CD14-positive monocyte (primary cell): Measurements from ENCODE around the gene CBLB. TPM values are rescaled to one million over a fixed set of nuclear protein-coding genes. Genes with fewer than 3 reads are reported as not detected.

Source experiments
- DNase-seq, 3 donors: peaks; one replicate each; pipeline ENCODE4 v3.0.0-alpha.2; 2011 to 2022
- H2AFZ ChIP-seq: 2 replicates; pipeline ENCODE4 v1.6.0; 2012; ENCODE audit warnings: mild to moderate bottlenecking, low read depth, low read length, inconsistent platforms; ENCODE audit not compliant: insufficient read depth, poor library complexity, severe bottlenecking
- H3K27ac ChIP-seq, 2 donors: 1 replicate in 1 of 2; 2 replicates in 1 of 2; pipeline ENCODE4 v1.5.1; 2012 to 2013; ENCODE audit warnings: low read length in 2 of 2, control low read depth in 1 of 2, inconsistent platforms in 1 of 2, low read depth in 1 of 2, mild to moderate bottlenecking in 1 of 2
- H3K27me3 ChIP-seq, 2 donors: one replicate each; pipeline versions ENCODE4 v1.6.0 to v1.6.1; 2011 to 2013; ENCODE audit warnings: low read length in 2 of 2; ENCODE audit not compliant: control insufficient read depth in 2 of 2, insufficient read depth in 2 of 2
- H3K36me3 ChIP-seq, 2 donors: replicated peaks in 1 of 2; 1 replicate in 1 of 2; 2 replicates in 1 of 2; pipeline versions ENCODE4 v1.5.1 to v1.6.1; 2012 to 2013; ENCODE audit warnings: low read length in 2 of 2, control low read depth in 1 of 2, inconsistent platforms in 1 of 2, mild to moderate bottlenecking in 1 of 2; ENCODE audit not compliant: insufficient read depth in 2 of 2, control insufficient read depth in 1 of 2
- H3K4me1 ChIP-seq, 2 donors: 1 replicate in 1 of 2; 2 replicates in 1 of 2; pipeline versions ENCODE4 v1.5.1 to v1.6.1; 2012 to 2013; ENCODE audit warnings: low read length in 2 of 2, control low read depth in 1 of 2, inconsistent platforms in 1 of 2, mild to moderate bottlenecking in 1 of 2, moderate library complexity in 1 of 2; ENCODE audit not compliant: insufficient read depth in 2 of 2, control insufficient read depth in 1 of 2
- H3K4me2 ChIP-seq: replicated peaks from 2 replicates; pipeline ENCODE3; 2012; ENCODE audit warnings: low read length, moderate library complexity, mild to moderate bottlenecking; ENCODE audit not compliant: poor library complexity, severe bottlenecking; ENCODE audit errors: extremely low read depth
- H3K4me3 ChIP-seq, 3 experiments: fragments of 200-600 bp in 1 of 3; sonication (generic) in 1 of 3; replicated peaks in 1 of 3; 1 replicate in 2 of 3; 2 replicates in 1 of 3; pipeline ENCODE4 v1.5.1; 2011 to 2013; ENCODE audit warnings: low read length in 3 of 3, mild to moderate bottlenecking in 3 of 3, control low read depth in 2 of 3, low read depth in 2 of 3, inconsistent platforms in 1 of 3, moderate library complexity in 1 of 3
- H3K79me2 ChIP-seq: 2 replicates; pipeline ENCODE4 v1.6.0; 2012; ENCODE audit warnings: mild to moderate bottlenecking, control low read depth, inconsistent platforms, low read length, moderate library complexity; ENCODE audit not compliant: insufficient read depth
- H3K9ac ChIP-seq: 2 replicates; pipeline ENCODE4 v1.6.0; 2017; ENCODE audit warnings: low read length, mild to moderate bottlenecking; ENCODE audit not compliant: insufficient read depth, poor library complexity, severe bottlenecking
- H3K9me3 ChIP-seq, 2 donors: replicated peaks in 1 of 2; 1 replicate in 1 of 2; 2 replicates in 1 of 2; pipeline versions ENCODE4 v1.5.1 to v1.6.1; 2012 to 2013; ENCODE audit warnings: low read length in 2 of 2, control low read depth in 1 of 2; ENCODE audit not compliant: control insufficient read depth in 1 of 2, insufficient read depth in 1 of 2
- H4K20me1 ChIP-seq: 2 replicates; pipeline ENCODE4 v1.6.0; 2012; ENCODE audit warnings: mild to moderate bottlenecking, low read length, control low read depth, moderate library complexity; ENCODE audit not compliant: insufficient read depth
- H3K27ac Mint-ChIP-seq, 7 donors: one replicate each; pipeline ENCODE4 v1.8.0; 2020; ENCODE audit warnings: mild to moderate bottlenecking in 7 of 7, mixed read lengths in 7 of 7, moderate library complexity in 6 of 7, inconsistent platforms in 2 of 7
- H3K27me3 Mint-ChIP-seq, 3 donors: one replicate each; pipeline ENCODE4 v1.8.0; 2021 to 2022; ENCODE audit warnings: low read depth in 3 of 3, mild to moderate bottlenecking in 3 of 3, mixed read lengths in 3 of 3, moderate library complexity in 3 of 3, inconsistent platforms in 1 of 3
- H3K36me3 Mint-ChIP-seq, 2 donors: one replicate each; pipeline ENCODE4 v1.8.0; 2020; ENCODE audit warnings: mixed read lengths in 2 of 2, inconsistent platforms in 1 of 2, mild to moderate bottlenecking in 1 of 2
- H3K4me1 Mint-ChIP-seq: one replicate; pipeline ENCODE4 v1.8.0; 2020; ENCODE audit warnings: mild to moderate bottlenecking, mixed read lengths
- H3K4me3 Mint-ChIP-seq, 2 donors: one replicate each; pipeline ENCODE4 v1.8.0; 2020; ENCODE audit warnings: mild to moderate bottlenecking in 2 of 2, mixed read lengths in 2 of 2, moderate library complexity in 1 of 2
- H3K9me3 Mint-ChIP-seq, 7 donors: one replicate each; pipeline ENCODE4 v1.8.0; 2020 to 2022; ENCODE audit warnings: mixed read lengths in 7 of 7, mild to moderate bottlenecking in 6 of 7, moderate library complexity in 6 of 7, inconsistent platforms in 2 of 7
- CTCF ChIP-seq: fragments of 200-600 bp; IDR thresholded peaks from one replicate; pipeline ENCODE4 v1.8.0; 2022; ENCODE audit warnings: antibody characterized with exemption, mild to moderate bottlenecking
- WGBS: methylation state at CpG from one replicate; pipeline ENCODE4 v1.1.5; 2013; ENCODE audit warnings: missing lambda C conversion rate; ENCODE audit not compliant: insufficient coverage; 5-methylcytosine and 5-hydroxymethylcytosine counted together
- intact Hi-C, 2 donors: fragments of 100-400 bp; cut with micrococcal nuclease; formaldehyde crosslinking; loops; one replicate each; pipeline versions ENCODE4 v1.15.0 to v1.15.1; 2023
- polyA plus RNA-seq, 3 donors: library from polyadenylated mRNA; depleted of rRNA in 1 of 3; unstranded in 2 of 3; stranded (reverse) in 1 of 3; fragments of 300-500 nt in 2 of 3; fragments of >200 nt in 1 of 3; fragmentation: Illumina TruSeq in 2 of 3; gene quantifications; 1 replicate in 2 of 3; 2 replicates in 1 of 3; pipeline ENCODE4 v1.2.3, GENCODE V29; 2012 to 2021

CBLB gene
- polyA plus RNA-seq, 3 donors: 1.6 to 8.1 (median 3.6) TPM

GRCh38 chr3:105619651-105620050, 249.2 kb downstream of the CBLB start:
- no peak for TF ChIP-seq CTCF
- H3K27me3 ChIP-seq: no peaks in the 10 kb centered on the region
- no peaks in the 10 kb centered on the region for H4K20me1 ChIP-seq
- H3K9me3 Mint-ChIP-seq: peaks cover 0 to 12% (median 4%) of the 10 kb centered on the region in 7 donors
- DNase-seq: no peak
- H3K4me3 Mint-ChIP-seq: no peak overlapping the region
- intact Hi-C loops: no loop called here
- no peak overlapping the region for H3K4me3 ChIP-seq
- 100% methylated on average over 1 of the region's 2 CpGs for WGBS
- no peak overlapping the region for H3K27ac ChIP-seq
- H3K79me2 ChIP-seq: no peaks in the 10 kb centered on the region
- H3K4me1 Mint-ChIP-seq: peaks cover 3% of the 10 kb centered on the region
- H2AFZ ChIP-seq: no peak overlapping the region
- H3K4me2 ChIP-seq: no peak overlapping the region
- no peaks in the 10 kb centered on the region for H3K36me3 ChIP-seq
- H3K36me3 Mint-ChIP-seq: no peaks in the 10 kb centered on the region
- no peak overlapping the region for H3K27ac Mint-ChIP-seq
- no peak overlapping the region for H3K9ac ChIP-seq
- H3K9me3 ChIP-seq: peaks cover 0 to 4% of the 10 kb centered on the region in 2 donors
- H3K27me3 Mint-ChIP-seq: no peaks in the 10 kb centered on the region
- H3K4me1 ChIP-seq: no peaks in the 10 kb centered on the region

- peaks cover 3% of the 10 kb centered on the region for H3K4me1 Mint-ChIP-seq
- H3K36me3 ChIP-seq: no peaks in the 10 kb centered on the region
- no peak overlapping the region for H3K4me3 Mint-ChIP-seq
- intact Hi-C loops: no loop called here
- peaks cover 0 to 4% of the 10 kb centered on the region in 2 donors for H3K9me3 ChIP-seq
- H3K27ac Mint-ChIP-seq: no peak overlapping the region
- no peaks in the 10 kb centered on the region for H3K79me2 ChIP-seq
- no peaks in the 10 kb centered on the region for H4K20me1 ChIP-seq
- no peaks in the 10 kb centered on the region for H3K27me3 ChIP-seq
- WGBS: 94% methylated on average over 5 of the region's 5 CpGs
- TF ChIP-seq CTCF: no peak
- H3K4me1 ChIP-seq: no peaks in the 10 kb centered on the region
- no peak overlapping the region for H3K4me2 ChIP-seq
- H3K27me3 Mint-ChIP-seq: no peaks in the 10 kb centered on the region
- no peak overlapping the region for H3K9ac ChIP-seq
- no peaks in the 10 kb centered on the region for H3K36me3 Mint-ChIP-seq
- H3K4me3 ChIP-seq: no peak overlapping the region
- peaks cover 0 to 12% (median 4%) of the 10 kb centered on the region in 7 donors for H3K9me3 Mint-ChIP-seq
- H2AFZ ChIP-seq: no peak overlapping the region
- H3K27ac ChIP-seq: no peak overlapping the region
- no peak for DNase-seq
Measured at GRCh38 chr3:105618556-105618955, 250.3 kb downstream of the CBLB start.
